Colon (tissue), 2 donors: ENCODE measurements around the gene CPTP.

Experiments used
- FAIRE-seq: peaks from 2 replicates; lab custom pipeline; 2012; peaks lifted over from hg19 to GRCh38; lab: Jason Lieb, UNC
- donor health status: control.
- donor health status: control.

CPTP gene

DNA sequence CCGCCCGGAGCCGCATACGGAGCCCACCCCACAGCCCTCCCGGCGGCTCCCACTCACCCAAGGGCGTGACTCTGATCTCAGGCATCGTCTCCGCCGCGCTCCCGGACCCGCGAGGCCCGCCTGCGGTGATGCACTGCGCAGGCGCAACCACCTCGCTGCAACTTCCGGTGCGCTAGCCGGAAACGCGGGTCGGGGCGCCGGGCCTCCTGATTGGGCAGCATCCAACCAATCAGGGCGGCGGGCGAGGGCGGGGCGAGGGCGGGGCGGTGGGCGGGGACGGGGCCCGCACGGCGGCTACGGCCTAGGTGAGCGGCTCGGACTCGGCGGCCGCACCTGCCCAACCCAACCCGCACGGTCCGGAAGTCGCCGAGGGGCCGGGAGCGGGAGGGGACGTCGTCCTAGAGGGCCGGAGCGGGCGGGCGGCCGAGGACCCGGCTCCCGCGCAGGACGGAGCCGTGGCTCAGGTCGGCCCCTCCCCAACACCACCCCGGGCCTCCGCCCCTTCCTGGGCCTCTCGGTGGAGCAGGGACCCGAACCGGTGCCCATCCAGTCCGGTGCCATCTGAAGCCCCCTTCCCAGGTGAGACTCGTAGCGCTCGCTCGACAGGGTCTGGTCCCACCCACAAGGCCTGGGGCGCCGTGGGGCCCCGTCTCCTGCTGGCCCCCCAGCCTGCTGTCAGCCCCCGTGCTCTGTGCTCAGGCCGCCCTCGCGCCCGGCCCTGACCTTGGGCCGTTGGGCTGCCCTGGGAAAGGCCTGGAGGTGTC lies at the start of gene CPTP, which contains the start of gene INTS11:
TSS of gene CPTP (plus strand) at position 279 of the 764 bp plus-strand sequence. CDS start 2,109 bp downstream, outside the sequence.
TSS of gene INTS11 (minus strand) at position 137 of the 764 bp plus-strand sequence. CDS start at position 85, 52 bp downstream.
- no peak for FAIRE-seq

DNA sequence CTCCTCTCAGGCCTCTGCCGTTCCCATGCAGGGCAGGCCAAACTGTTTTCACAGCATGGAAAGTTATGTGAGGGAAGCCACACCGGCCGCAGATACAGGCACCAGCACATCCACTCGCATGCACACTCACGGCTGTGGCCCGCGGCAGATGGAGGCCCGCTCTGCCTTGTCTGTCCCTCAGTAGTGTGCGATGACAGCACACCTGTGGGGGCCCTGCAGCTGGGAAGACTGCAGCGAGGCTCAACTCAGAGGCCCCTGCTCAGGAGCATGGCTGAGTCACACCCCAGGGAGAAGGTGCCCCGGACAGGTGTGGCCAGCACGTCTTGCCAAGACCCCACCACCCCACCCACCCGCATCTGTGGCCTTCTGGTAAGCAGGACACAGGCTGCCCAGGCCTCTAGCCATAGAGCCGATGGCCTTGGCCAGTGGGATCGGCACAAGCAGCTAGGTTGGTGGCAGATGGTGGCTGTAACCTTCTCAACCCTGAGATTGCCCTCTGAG lies 49.6 kb upstream of the CPTP start:
- FAIRE-seq, result no peak

DNA sequence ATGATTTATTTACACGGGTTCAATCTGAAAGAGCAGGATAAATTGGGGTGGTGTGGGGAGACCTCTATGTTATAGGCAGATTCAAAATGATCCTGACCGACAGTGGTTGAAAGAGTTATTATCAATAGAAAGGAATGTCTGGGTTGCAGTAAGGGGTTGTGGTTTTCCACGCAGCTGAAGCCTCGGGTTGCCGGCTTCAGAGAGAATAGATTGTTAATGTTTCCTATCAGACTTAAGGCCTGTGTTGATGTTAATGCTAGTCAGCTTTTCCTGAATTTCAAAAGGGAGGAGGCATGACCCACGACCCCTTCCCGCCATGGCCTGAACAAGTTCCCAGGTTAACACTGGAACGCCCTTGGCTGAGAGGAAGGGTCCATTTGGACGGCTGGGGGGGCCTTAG lies 48.8 kb upstream of the CPTP start:
- no peak for FAIRE-seq

DNA sequence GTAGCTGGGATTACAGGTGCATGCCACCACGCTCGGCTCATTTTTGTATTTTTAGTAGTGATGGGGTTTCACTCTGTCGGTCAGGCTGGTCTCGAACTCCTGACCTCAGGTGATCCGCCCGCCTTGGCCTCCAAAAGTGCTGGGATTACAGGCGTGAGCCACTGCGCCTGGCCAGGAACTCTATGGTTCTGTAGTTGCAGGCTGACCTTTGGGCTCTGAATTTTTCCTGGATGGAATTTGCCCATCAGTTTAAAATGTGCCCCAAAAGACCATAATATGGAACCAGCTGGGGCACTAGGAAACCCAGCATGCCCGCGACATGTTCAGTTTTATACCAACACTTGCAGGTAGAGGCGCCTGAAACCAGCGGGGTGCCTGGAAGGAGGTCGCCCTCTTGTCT lies 46.0 kb upstream of the CPTP start:
- no peak for FAIRE-seq

DNA sequence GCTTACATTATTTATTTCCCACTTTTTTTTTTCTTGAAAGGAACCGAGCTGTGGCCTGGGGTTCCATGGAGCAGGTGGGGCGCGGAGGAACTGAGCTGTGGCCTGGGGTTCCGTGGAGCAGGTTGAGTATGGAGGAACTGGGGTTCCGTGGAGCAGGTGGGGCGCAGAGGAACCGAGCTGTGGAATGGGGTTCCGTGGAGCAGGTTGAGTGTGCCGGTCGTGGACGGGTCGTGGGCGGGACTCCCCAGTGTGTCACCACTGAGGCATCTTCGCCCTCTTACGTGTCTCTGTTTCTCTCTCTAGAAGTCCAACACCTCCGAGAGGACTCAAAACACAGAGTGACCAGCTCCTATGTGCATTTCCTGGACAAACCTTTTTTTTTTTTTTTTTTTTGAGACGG lies 45.6 kb upstream of the CPTP start:
- no peak for FAIRE-seq

DNA sequence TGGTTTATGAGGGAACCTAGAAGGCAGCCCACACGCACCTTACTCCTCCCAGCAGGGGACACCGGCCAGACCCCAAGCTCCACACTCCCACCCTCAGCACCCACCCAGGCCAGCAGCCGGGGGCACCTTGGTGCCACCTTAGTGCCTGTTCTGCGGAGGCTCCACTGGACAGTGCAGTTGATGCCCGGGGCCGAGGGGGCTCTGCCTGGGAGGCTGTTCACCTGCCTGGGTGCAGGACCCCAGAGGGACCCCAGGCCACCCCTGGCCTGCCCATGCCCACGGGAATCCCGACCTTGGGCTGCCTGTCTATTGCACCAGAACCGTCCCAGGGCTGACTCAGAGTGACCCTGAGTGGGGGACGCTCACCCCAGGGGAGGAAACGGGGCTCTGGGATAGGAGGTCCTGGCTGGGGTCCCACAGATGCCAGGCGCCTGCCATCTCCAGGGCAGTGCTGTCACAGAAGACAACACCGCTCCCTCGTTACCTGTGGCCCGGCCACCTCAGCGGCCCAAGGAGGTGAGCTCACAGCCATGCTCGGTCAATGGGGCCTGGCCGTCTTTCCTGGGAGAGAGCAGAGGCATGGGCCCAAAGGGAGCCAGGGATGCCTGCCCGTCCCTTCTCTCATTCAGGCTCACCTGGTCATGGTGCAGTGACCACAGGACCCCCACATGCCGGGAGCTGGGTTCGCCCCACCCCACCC lies 43.7 kb upstream of the CPTP start:
- FAIRE-seq, result no peak

DNA sequence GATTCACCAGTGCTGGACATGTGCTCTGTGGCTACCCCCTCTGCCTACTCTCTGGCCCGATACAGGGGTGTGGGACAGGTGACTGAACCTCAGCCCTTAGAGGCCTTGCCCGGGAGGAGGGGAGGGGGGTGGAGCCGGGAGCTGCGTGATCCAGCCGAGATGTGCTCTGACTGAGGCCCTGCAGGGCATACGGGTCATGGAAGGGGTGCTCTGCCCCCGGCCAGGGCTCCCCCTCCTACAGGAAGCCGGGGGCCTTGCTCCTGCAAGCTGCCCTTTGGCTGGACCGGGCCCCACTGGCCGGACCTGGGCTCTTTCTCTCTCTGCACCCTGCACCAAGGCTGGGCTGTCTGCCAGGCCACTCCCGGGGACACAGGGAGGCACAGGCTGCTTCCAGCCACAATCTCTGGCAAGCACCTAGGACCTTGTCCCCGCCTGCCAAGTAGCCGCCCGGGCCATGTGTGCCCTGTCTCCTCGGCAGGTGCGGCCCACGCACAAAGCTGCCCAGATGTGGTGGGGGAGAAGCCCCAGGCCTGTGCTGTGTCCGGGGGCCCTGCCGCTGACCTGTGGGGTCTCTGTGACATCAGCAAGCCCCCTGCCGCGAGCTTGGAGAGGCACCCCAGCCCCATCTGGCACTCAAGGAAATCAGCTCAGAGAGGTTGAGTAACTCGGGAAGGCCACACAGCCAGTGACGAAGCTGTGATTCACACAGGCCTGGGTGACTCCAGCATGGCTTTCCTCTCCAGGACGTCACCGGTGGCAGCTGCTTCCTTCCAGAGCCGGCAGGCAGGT lies 42.9 kb upstream of the CPTP start:
- no peak for FAIRE-seq

DNA sequence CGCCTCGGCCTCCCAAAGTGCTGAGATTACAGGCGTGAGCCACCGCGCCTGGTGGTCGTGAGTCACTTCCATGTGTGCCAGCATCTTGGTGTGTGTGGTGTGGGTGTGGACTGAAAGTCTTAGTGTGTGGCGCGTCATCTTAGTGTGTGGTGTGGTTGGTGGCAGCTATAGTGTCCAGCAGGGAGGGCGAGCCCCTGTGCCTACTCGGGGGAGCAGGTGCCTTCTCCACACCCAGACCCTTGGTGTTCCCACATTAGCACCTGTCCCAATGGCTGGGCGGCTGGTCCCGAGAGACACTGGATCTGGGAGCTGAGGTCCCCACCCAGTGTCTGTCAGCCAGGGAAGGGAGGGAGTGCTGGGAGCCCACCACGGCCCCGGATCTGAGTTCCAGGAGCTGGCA lies 41.6 kb upstream of the CPTP start:
- no peak for FAIRE-seq

DNA sequence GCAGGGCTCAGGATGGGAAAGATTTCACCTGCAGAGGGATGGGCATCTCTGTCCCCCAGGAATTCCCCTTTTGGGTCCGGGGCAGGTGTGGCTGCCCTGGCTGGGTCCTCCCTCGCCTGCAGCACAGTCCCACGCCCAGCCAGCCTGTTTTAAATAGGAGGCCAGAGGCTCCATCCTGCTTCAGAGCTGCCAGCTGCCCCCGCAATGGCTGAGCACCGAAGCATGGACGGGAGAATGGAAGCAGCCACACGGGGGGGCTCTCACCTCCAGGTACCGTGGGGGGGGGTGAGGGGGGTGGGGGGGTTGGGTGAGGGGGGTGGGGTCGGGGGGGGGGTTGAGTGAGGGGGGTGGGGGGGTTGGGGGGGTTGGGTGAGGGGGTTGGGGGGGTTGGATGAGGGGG lies 40.8 kb upstream of the CPTP start:
- no peak for FAIRE-seq

DNA sequence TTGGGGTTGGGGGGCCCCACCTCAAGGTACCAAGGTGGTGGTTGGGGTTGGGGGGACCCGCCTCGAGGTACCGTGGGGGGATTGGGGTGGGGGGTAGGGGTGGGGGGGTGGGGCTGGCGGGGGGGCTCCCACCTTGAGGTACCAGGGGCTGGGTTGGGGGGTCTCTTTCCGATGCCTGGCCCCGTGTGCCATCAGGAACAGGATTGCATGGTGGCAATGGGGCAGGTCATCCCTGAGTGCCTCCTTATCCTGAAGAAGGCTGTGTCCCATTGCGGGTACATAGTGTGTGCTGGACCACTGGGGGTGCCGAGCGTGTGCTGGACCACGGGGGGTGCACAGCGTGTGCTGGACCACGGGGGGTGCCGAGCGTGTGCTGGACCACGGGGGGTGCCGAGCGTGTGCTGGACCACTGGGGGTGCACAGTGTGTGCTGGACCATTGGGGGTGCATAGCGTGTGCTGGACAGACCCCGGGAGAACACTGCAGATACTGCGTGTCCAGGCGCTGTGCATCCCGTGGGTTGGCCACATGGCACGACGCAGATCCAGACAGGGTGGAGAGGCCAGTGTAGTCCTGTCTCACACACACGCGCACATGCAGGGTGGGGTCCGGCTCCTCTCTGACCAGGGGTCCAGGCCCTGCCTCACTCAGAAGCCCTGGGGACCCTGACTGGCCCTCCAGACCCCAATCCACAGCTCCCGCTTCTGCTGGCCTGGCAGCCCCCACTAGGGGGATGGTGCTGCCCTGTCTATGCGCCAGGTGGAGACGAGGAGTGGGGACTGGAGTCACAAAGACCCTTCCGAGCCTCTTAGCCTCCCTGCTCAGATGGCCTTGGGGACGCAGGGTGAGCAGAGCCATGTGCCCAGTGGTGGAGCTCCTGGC lies 40.1 kb upstream of the CPTP start:
- FAIRE-seq, result no peak

DNA sequence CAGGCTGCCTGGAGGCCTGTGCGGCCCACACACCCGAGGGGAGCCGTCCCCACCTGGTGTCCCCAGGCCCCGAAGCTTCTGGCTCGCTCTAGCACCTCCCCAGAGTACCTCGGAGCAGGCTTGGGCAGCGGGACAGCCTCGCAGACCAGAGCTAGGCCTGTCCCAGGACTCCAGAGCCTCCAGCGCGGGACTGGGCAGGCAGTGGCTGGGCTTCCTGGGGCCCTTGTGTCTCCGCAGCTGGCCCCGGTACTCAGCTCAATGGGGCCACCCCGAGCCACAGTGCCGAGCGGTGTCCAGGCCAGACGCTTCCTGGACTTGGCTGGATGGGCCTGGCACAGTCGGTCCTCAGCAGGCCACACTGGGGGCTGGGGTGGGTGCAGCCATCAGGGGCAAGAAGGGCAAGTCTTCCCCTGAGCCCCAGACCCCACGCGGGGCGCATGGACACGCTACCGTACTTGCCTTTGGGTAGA lies 39.5 kb upstream of the CPTP start:
- no peak for FAIRE-seq

DNA sequence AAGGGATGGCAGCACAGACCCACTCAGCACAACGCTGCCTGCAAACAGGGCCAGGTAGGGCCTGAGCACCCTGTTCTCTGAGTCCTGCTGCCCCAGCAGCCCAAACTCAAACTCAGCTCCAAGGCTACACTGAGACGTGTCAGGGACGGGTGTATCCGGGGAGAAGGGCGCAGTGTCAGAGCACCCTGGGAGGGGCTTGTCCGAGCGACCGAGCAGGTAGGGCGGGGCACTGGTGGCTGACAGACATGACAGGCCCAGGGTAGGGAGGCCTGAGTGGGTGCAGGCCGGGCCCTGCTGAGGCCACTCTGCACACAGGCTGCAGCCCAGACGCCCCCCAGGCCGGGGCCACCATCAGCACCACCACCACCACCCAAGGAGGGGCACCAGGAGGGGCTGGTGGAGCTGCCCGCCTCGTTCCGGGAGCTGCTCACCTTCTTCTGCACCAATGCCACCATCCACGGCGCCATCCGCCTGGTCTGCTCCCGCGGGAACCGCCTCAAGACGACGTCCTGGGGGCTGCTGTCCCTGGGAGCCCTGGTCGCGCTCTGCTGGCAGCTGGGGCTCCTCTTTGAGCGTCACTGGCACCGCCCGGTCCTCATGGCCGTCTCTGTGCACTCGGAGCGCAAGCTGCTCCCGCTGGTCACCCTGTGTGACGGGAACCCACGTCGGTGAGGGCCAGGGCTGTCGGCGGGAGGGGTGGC lies 38.8 kb upstream of the CPTP start:
- FAIRE-seq, result no peak

DNA sequence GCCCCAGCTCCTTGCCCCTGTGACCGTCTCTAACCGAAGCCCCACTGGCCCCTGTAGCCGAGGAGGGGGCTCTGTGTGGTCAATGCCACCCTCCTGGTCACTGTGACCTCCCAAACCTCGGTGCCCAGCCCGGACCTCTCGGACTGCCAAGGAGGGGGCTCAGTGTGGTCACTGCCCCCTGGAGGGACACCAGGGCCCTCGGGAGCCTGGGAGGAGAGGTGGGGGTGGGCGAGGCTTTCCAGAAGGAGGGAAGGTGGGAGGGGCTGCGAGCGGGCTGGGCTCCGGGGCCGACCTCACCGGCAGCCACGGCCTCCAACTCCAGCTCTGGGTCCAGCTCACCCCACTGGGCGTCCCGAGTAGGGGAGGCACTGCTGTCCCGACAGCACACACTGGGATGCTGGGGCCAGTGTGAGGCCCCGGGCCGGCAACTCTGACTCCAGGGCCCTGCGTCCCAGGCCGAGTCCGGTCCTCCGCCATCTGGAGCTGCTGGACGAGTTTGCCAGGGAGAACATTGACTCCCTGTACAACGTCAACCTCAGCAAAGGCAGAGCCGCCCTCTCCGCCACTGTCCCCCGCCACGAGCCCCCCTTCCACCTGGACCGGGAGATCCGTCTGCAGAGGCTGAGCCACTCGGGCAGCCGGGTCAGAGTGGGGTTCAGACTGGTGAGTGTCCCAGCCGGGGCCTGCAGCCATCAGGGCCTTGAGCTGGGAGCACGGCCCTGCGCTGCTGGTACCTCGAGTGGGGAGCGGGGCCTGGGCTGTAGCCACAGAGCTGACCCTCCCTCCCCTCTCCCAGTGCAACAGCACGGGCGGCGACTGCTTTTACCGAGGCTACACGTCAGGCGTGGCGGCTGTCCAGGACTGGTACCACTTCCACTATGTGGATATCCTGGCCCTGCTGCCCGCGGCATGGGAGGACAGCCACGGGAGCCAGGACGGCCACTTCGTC lies 38.0 kb upstream of the CPTP start:
- FAIRE-seq, result no peak

DNA sequence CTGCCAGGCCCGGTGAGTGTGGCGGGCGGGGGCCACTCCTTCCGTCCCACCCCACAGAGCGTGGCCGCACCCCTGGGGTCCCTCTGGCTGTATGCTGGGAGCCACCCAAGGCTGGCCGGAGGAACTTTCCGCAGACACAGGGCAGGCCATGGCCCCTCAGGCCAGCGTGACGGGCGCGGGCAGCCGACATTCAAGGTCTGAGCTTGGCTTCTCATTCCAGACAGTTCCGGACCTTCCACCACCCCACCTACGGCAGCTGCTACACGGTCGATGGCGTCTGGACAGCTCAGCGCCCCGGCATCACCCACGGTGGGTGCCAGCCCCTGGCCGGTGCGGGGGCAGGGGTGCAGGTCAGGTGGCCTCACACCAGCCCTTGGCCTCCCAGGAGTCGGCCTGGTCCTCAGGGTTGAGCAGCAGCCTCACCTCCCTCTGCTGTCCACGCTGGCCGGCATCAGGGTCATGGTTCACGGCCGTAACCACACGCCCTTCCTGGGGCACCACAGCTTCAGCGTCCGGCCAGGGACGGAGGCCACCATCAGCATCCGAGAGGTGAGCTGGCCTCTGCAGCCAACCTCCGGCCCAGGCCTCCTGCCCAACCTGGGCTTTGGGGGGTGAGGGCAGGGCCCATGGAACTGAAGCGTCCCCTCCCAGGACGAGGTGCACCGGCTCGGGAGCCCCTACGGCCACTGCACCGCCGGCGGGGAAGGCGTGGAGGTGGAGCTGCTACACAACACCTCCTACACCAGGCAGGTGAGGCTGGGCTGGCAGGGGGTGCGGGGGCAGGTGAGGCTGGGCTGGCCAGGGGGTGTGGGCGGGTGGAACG lies 37.1 kb upstream of the CPTP start:
- FAIRE-seq, result no peak

DNA sequence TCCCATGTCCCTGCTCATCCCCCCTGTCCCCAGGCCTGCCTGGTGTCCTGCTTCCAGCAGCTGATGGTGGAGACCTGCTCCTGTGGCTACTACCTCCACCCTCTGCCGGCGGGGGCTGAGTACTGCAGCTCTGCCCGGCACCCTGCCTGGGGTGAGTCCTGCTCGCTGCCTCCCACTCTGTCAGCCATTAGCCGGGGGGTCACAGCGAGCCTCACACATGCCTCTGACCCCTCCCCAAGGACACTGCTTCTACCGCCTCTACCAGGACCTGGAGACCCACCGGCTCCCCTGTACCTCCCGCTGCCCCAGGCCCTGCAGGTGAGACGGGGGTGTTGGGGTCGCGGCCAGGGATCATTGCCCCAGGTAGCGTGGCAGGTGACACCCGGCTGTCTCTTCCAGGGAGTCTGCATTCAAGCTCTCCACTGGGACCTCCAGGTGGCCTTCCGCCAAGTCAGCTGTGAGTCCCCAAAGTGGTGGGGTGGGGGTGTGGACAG lies 34.3 kb upstream of the CPTP start:
- FAIRE-seq, result no peak

DNA sequence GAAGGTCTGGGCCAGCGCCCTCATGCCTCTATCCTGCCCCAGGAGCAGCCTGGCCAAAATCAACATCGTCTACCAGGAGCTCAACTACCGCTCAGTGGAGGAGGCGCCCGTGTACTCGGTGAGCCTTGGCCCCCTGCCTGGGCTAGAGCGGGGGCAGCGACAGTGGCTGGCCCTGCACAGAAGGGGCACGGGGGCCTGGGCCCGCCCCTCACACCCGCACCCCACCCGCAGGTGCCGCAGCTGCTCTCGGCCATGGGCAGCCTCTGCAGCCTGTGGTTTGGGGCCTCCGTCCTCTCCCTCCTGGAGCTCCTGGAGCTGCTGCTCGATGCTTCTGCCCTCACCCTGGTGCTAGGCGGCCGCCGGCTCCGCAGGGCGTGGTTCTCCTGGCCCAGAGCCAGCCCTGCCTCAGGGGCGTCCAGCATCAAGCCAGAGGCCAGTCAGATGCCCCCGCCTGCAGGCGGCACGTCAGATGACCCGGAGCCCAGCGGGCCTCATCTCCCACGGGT lies 33.5 kb upstream of the CPTP start:
- no peak for FAIRE-seq

DNA sequence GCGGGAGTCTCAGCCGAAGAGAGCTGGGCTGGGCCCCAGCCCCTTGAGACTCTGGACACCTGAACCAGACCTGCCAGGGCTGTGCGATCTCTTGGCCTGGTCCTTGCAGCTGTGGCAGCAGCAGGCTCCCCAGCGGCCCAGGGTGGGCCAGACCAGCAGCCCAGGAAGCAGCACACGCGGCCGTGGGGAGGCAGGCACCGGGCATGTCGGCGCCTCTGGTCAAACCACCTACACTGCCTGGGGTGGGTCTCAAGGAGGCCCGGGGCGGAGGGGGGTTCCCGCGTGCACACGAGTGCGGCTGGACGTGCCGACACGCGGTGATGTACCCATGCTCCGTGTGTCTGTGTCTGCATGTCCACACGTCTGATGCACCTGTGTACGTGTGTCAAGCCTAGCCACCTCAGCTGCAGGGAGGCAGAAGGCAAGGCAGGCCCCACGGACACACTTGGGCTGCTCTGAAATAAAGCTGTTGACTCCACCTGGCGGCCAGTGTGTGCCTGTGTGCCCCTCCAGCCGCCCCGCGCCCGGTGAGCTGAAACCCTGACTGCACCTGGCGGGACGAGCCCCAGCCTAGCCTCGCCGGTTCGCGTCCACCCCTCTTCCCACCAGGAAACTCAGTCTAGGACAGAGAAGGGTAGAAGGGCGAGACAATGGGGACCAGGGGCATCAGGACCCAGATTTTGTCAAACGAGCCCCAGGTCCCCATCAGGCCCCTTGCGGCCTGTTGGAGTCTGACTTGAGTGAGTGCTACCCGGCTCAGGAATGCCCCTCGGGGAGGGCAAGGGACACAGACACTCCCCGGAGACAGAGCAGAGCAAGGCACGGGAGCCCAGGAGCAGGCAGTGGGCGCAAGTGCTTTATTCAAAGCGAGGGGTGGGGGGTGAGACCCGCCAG lies 32.8 kb upstream of the CPTP start:
- FAIRE-seq, result no peak
